HCT116 (cell line): ENCODE data around the gene SORL1. TPM values are rescaled to one million over a fixed set of nuclear protein-coding genes. Genes with fewer than 3 reads are reported as not detected.

ENCODE experiments used
- ATAC-seq: fragments of 200-7000 bp; cut with Tn5 transposase; 2 replicates; pipeline ENCODE4 v1.9.1; 2020; ENCODE audit warnings: mild to moderate bottlenecking, moderate library complexity
- BruUV-seq: library from RNA; stranded (reverse); fragments of 400-500 nt; replicated peaks from 2 replicates; lab custom pipeline; 2021; lab: Mats Ljungman, UMichigan
- CTCF ChIA-PET: fragments of 300-600 bp; sonication (Branson Sonifier 250); formaldehyde crosslinking; loops from one replicate; lab custom pipeline; 2021; ENCODE audit warnings: antibody characterized with exemption; lab: Charles Lee
- POLR2A ChIA-PET: fragments of 300-600, 350-600 bp; sonication (Branson Sonifier 250); formaldehyde crosslinking; loops from one replicate; lab custom pipeline; 2021; ENCODE audit warnings: antibody characterized with exemption; lab: Charles Lee
- RAD21 ChIA-PET, 2 experiments: fragments of 300-600 bp; sonication (Branson Sonifier 250); formaldehyde crosslinking; loops; one replicate each; lab custom pipeline; 2023; ENCODE audit warnings: low total read pairs in 2 of 2; ENCODE audit not compliant: uncharacterized antibody in 2 of 2, unreplicated experiment in 2 of 2, low non-redundant PET in 1 of 2; lab: Charles Lee
- DNase-seq: peaks from one replicate; pipeline ENCODE4 v3.0.0-alpha.2; 2010; ENCODE audit warnings: low read depth, low spot score
- H2AFZ ChIP-seq: fragments of 200-600 bp; shearing (Covaris generic), sonication (generic); 2 replicates; pipeline ENCODE4 v1.6.1; 2017; ENCODE audit warnings: low read depth, mixed run types, mixed read lengths, antibody characterized with exemption, low read length; ENCODE audit not compliant: poor library complexity, severe bottlenecking
- H3K27ac ChIP-seq: 2 replicates; pipeline ENCODE4 v1.5.1; 2012; ENCODE audit warnings: low read depth, low read length
- H3K27me3 ChIP-seq: fragments of 200-600 bp; sonication (generic); 2 replicates; pipeline ENCODE4 v1.6.1; 2016; ENCODE audit warnings: mixed run types, low read length, mixed read lengths; ENCODE audit not compliant: insufficient read depth
- H3K36me3 ChIP-seq, 2 experiments: fragments of 200-500 bp in 1 of 2; fragments of 200-600 bp in 1 of 2; sonication (Bioruptor generic) in 1 of 2; sonication (generic) in 1 of 2; 2 replicates each; pipeline versions ENCODE4 v1.5.1 to v1.6.1; 2014 to 2016; ENCODE audit warnings: low read length in 2 of 2, inconsistent platforms in 1 of 2, mixed read lengths in 1 of 2, mixed run types in 1 of 2; ENCODE audit not compliant: insufficient read depth in 2 of 2, control insufficient read depth in 1 of 2
- H3K4me1 ChIP-seq, 2 experiments: fragments of 200-600 bp in 1 of 2; sonication (generic) in 1 of 2; 2 replicates each; pipeline versions ENCODE4 v1.5.1 to v1.6.1; 2012 to 2017; ENCODE audit warnings: low read length in 2 of 2, inconsistent platforms in 1 of 2, mild to moderate bottlenecking in 1 of 2, mixed read lengths in 1 of 2, mixed run types in 1 of 2, moderate library complexity in 1 of 2; ENCODE audit not compliant: insufficient read depth in 2 of 2, control insufficient read depth in 1 of 2
- H3K4me2 ChIP-seq: fragments of 200-600 bp; sonication (generic); 2 replicates; pipeline ENCODE4 v1.6.1; 2017; ENCODE audit warnings: mixed run types, low read length, mixed read lengths
- H3K4me3 ChIP-seq, 2 experiments: fragments of 200-600 bp in 1 of 2; sonication (generic) in 1 of 2; replicated peaks in 1 of 2; 2 replicates each; pipeline ENCODE4 v1.5.1; 2011 to 2016; ENCODE audit warnings: low read length in 2 of 2, control low read depth in 1 of 2, low read depth in 1 of 2, mild to moderate bottlenecking in 1 of 2, mixed read lengths in 1 of 2, mixed run types in 1 of 2
- H3K79me2 ChIP-seq: fragments of 200-600 bp; sonication (generic); 2 replicates; pipeline ENCODE4 v1.6.1; 2017; ENCODE audit warnings: mild to moderate bottlenecking, mixed run types, low read length, moderate library complexity, mixed read lengths; ENCODE audit not compliant: insufficient read depth
- H3K9ac ChIP-seq: fragments of 200-600 bp; sonication (generic); 2 replicates; pipeline ENCODE4 v1.6.1; 2016; ENCODE audit warnings: low read length, mixed read lengths
- H3K9me2 ChIP-seq: fragments of 200-600 bp; sonication (generic), shearing (Covaris generic); 2 replicates; pipeline ENCODE4 v1.6.1; 2017; ENCODE audit warnings: mixed run types, mild to moderate bottlenecking, moderate library complexity; ENCODE audit not compliant: insufficient read depth
- H3K9me3 ChIP-seq, 2 experiments: fragments of 200-500 bp in 1 of 2; fragments of 200-600 bp in 1 of 2; sonication (Bioruptor generic) in 1 of 2; sonication (generic) in 1 of 2; 2 replicates each; pipeline ENCODE4 v1.6.1; 2014 to 2017; ENCODE audit warnings: low read length in 2 of 2, mixed read lengths in 2 of 2, inconsistent platforms in 1 of 2, low read depth in 1 of 2, mild to moderate bottlenecking in 1 of 2, mixed run types in 1 of 2, moderate library complexity in 1 of 2; ENCODE audit not compliant: control insufficient read depth in 1 of 2, insufficient read depth in 1 of 2
- H4K20me1 ChIP-seq: fragments of 200-600 bp; sonication (generic), shearing (Covaris generic); 2 replicates; pipeline ENCODE4 v1.6.1; 2017; ENCODE audit warnings: mixed run types, mild to moderate bottlenecking, moderate library complexity; ENCODE audit not compliant: insufficient read depth
- EZH2 ChIP-seq: fragments of 200-600 bp; sonication (generic); IDR thresholded peaks from 2 replicates; pipeline ENCODE4 v1.6.1; 2017; ENCODE audit warnings: antibody characterized with exemption, mixed run types
- FOSL1 ChIP-seq: IDR thresholded peaks from 2 replicates; pipeline ENCODE4 v1.6.1; 2012; ENCODE audit warnings: low read depth
- POLR2AphosphoS5 ChIP-seq: IDR thresholded peaks from 2 replicates; pipeline ENCODE4 v1.6.1; 2011; ENCODE audit warnings: mild to moderate bottlenecking, low read depth, low read length, moderate library complexity
- intact Hi-C: fragments of 100-400 bp; cut with micrococcal nuclease; formaldehyde crosslinking; loops from 2 replicates; pipeline ENCODE4 v1.10.0; 2022
- total RNA-seq: library from RNA; stranded (reverse); gene quantifications from one replicate; pipeline ENCODE4 v1.2.1, GENCODE V29; 2021; ENCODE audit not compliant: unreplicated experiment
- TF ChIP-seq, protein P1 (sequence below): IDR thresholded peaks from 2 replicates; pipeline ENCODE4 v1.6.1; 2012

The SORL1 gene
- total RNA-seq, 1 experiment from 2014 or later = 17.4 TPM

DNA sequence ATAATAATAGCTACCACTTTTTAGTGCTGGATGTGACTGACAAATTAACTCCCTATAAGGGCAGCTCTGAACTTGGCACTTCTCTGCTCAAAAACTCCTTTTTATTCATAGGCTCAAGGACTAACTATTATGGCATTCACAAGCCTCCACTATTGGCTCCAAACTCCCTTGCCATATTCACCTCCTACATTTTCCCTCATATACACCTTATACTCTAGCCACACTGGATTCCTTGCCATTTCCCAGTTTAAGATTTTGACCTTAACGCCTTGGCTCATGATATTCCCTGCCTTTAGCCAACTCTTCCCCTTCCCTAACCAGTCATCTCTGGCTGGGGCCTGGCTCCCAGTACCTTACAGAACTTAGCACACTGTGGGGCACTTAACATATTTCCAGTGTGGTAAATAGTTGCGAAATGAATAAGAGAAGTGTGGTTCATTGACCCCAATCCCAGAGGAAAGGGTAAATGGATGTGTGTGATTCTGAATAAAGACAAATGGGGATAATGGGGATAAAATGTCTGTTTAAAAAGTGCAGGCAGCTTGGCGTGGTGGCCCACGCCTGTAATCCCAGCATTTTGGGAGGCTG lies 40.0 kb upstream of the SORL1 start:
- H3K36me3 ChIP-seq = no peaks in the 10 kb centered on the region
- H3K4me3 ChIP-seq = no peak overlapping the region
- H3K4me1 ChIP-seq = peaks cover under 1 to 3% of the 10 kb centered on the region in 2 experiments; a peak in 3 of 4 replicates
- no peak overlapping the region for H3K4me2 ChIP-seq
- H2AFZ ChIP-seq = no peak overlapping the region
- H3K27me3 ChIP-seq = no peaks in the 10 kb centered on the region
- no peak for DNase-seq
- no peaks in the 10 kb centered on the region for H3K79me2 ChIP-seq
- no TSS peak for BruUV-seq
- H4K20me1 ChIP-seq = no peaks in the 10 kb centered on the region
- no peaks in the 10 kb centered on the region for H3K9me2 ChIP-seq
- intact Hi-C loops = no loop called here
- H3K9me3 ChIP-seq = no peaks in the 10 kb centered on the region
- no peak for ATAC-seq
- H3K9ac ChIP-seq = no peak overlapping the region
- RAD21 ChIA-PET = no interaction called here
- CTCF ChIA-PET = no interaction called here
- H3K27ac ChIP-seq = no peak overlapping the region
- POLR2A ChIA-PET = interaction anchor here (0.6 kb wide), 1 partner anchor 102 kb away, joined by 3 read pairs; no protein-coding TSS in a partner anchor
- TF ChIP-seq, protein P1, sequence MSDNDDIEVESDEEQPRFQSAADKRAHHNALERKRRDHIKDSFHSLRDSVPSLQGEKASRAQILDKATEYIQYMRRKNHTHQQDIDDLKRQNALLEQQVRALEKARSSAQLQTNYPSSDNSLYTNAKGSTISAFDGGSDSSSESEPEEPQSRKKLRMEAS = no peak
- no peak for TF ChIP-seq FOSL1

DNA sequence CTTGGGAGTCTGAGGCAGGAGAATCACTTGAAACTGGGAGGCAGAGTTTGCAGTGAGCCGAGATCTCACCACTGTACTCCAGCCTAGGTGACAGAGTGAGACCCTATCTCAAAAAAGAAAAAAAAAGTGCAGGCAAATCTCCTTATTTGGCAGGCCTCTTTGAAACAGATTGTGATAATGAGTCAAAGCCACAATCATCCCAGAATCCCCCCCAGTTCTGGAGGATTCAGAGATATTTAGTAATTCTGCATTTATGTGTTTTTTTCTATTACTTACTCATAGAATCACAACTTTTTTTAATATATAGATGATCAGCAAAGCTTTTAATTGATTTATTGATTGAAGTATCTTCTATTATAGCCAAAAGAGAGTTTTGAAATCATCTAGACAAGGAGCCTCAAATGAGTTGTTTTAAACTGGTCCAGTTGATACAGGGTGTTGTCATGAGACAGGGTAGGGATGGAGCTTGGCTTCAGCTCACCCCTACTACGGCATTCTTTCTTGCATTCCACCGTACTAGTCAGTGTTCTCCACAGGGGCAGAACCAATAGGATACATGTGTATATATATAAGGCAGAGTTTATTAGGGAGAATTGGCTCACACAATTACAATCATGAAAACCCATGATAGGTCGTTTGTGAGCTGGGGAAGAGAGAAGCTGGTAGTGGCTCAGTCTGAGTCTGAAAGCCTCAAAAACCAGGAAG lies 39.3 kb upstream of the SORL1 start:
- RAD21 ChIA-PET = no interaction called here
- H3K9me2 ChIP-seq = no peaks in the 10 kb centered on the region
- no peak for DNase-seq
- H3K4me2 ChIP-seq = no peak overlapping the region
- H3K36me3 ChIP-seq = no peaks in the 10 kb centered on the region
- H3K79me2 ChIP-seq = no peaks in the 10 kb centered on the region
- H3K9me3 ChIP-seq = no peaks in the 10 kb centered on the region
- no peak overlapping the region for H3K27ac ChIP-seq
- intact Hi-C loops = no loop called here
- H3K4me3 ChIP-seq = no peak overlapping the region
- ATAC-seq = no peak
- H3K9ac ChIP-seq = no peak overlapping the region
- BruUV-seq = no TSS peak
- no peaks in the 10 kb centered on the region for H4K20me1 ChIP-seq
- POLR2A ChIA-PET = no interaction called here
- no peak overlapping the region for H2AFZ ChIP-seq
- CTCF ChIA-PET = no interaction called here
- peaks cover 5 to 8% of the 10 kb centered on the region in 2 experiments; a peak in 3 of 4 replicates for H3K4me1 ChIP-seq
- TF ChIP-seq POLR2AphosphoS5 (no peak), EZH2 (no peak)
- TF ChIP-seq, all 23 proteins: peak for 0
- H3K27me3 ChIP-seq = no peaks in the 10 kb centered on the region
